NCI-H146 treated with DMSO at 0.1 percent for 48 hours (cell line): ENCODE measurements around the gene ARL5A.

ENCODE experiments used
- DNase-seq: peaks from one replicate; lab custom pipeline; 2025; ENCODE audit not compliant: unreplicated experiment; lab: John Stamatoyannopoulos, UW

The ARL5A gene

DNA sequence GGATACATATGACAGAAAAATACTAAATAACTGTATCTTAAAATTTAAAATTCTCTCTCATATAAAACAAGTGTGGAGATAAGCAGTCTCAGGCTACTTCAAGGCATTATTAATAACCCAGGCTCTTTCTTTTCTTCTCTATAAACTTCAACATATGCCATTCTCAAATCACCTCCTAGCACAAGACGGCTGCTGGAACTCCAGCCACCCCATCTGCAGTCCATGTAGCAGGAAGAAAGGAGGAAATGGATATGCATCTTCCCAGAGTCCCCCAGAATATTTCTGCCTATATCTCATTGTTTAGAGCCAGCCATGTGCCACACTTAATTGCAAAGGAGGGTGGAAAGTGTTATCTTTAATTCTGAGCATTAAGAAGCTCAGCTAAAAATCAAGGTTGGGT lies 58.6 kb downstream of the ARL5A start:
- DNase-seq = no peak

- no peak for DNase-seq
Measured at GRCh38 chr2:151767536-151767935, 60.7 kb downstream of the ARL5A start.

DNA sequence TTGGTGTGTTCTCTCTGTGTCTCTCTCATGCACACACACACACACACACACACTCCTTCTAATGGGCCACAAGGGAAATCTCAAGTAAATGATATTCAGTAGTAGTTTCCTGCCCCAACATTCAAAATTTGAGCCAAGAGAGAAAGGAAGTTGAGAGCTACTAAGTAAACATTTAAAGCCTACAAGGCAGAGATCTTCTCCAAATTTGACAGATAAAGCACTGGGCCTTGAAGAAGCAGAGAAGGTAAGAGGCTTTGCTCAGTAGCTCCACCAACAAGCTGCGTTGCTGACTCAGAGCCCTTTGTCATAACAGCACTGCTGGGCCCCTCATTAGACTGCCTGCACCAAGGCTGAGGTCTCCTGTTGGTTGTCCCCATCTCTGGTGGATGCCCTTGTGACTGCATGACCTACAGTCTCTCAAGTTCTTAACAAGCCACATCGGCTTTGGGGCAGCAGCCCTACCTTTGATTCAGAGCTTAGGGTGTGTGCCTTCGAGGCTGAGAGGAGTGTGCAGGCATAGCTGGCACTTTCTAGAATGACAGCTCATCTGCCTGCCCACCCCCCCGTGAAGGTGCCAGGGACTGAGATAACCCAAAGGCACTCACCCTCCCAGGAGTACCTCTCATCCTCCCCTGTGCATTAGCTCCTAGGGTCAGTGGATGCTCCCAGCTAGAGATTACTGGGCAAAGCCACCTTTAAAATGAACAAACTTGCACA lies 61.6 kb downstream of the ARL5A start:
- DNase-seq = no peak

DNA sequence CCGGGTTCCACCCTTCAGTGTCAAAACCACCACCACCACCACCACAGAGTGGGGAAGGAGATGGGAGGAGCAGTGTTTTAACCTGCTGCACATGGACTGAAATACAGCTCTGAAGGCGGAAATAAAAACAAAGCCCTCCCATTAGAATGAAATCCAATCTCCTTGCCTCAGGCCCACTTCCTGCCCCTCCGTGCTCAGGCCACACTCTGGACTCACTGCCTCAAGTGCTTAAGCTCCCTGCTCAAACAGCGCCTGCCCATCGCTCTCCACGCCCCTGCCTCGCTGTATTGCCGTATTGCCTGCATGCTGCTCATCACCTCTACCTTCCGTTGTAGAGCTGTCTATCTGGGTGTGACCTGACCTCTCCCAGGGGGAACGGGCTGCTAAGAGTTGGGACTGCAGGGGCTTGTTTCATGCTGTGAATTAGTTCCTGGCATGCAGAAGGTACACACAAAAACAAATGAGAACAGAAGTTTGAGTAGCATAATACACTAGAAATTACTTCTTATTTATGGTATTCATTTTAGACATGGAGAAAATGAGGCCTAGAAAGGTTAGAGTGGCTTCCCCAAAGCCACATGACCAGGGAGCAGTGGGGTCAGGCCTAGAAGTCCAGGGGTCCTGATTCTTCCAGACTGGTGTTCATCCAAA lies 62.3 kb downstream of the ARL5A start:
- DNase-seq = peak; percentile 16

GRCh38 chr2:151762694-151763093 lies 65.5 kb downstream of the ARL5A start:
- no peak for DNase-seq

DNA sequence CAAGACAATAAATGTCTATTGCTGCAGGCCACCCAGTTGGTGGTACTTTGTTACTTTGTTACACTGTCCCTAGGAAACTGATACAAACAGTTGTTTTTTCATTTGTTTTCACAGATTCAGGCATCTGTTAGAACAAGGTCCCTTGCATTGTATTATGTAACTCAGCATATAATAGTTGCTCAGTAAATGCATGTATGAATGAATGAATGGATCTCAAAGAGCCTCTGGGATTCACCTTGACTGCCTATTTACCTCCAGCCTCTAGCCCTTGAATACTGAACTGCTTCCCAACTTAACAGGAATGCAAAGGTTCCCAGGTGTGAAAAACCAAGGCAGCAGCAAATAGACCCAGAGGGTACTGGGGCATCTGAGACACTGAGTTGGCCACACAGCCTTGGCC lies 66.5 kb downstream of the ARL5A start:
- DNase-seq = no peak

GRCh38 chr2:151761193-151761592 lies 67.0 kb downstream of the ARL5A start:
- DNase-seq = no peak

GRCh38 chr2:151760139-151760650 lies 68.0 kb downstream of the ARL5A start:
- peak; percentile 40 for DNase-seq

- DNase-seq = no peak
Measured at GRCh38 chr2:151758744-151759143, 69.5 kb downstream of the ARL5A start.

GRCh38 chr2:151757861-151758260 lies 70.4 kb downstream of the ARL5A start:
- DNase-seq = no peak

GRCh38 chr2:151756820-151757219 lies 71.4 kb downstream of the ARL5A start:
- no peak for DNase-seq

- no peak for DNase-seq
Measured at GRCh38 chr2:151754253-151754897, 73.8 kb downstream of the ARL5A start.

GRCh38 chr2:151753540-151753939 lies 74.7 kb downstream of the ARL5A start:
- no peak for DNase-seq
